Endothelial cell of umbilical vein (primary cell): ENCODE measurements around the gene SLC39A11. TPM values are rescaled to one million over a fixed set of nuclear protein-coding genes. Genes with fewer than 3 reads are reported as not detected.

ENCODE experiments used
- BruUV-seq: library from RNA; stranded (reverse); fragments of 400-500 nt; replicated peaks from 2 replicates; lab custom pipeline; 2021; lab: Mats Ljungman, UMichigan
- CTCF ChIA-PET: fragments of 300-600, 350-600 bp; sonication (Branson Sonifier 250); formaldehyde crosslinking; loops from one replicate; lab custom pipeline; 2021; ENCODE audit warnings: antibody characterized with exemption, inconsistent platforms; lab: Charles Lee
- POLR2A ChIA-PET: fragments of 300-600, 350-600 bp; sonication (Branson Sonifier 250); formaldehyde crosslinking; loops from one replicate; lab custom pipeline; 2021; ENCODE audit warnings: antibody characterized with exemption, inconsistent platforms; lab: Charles Lee
- DNase-seq: peaks from one replicate; pipeline ENCODE4 v3.0.0-alpha.2; 2011; ENCODE audit warnings: low read depth, low spot score
- FAIRE-seq: peaks from 2 replicates; lab custom pipeline; 2011; peaks lifted over from hg19 to GRCh38; lab: Jason Lieb, UNC
- H2AFZ ChIP-seq: 2 replicates; pipeline ENCODE4 v1.6.0; 2012; ENCODE audit warnings: low read depth, low read length, control low read depth, inconsistent platforms
- H3K27ac ChIP-seq: 2 replicates; pipeline ENCODE4 v1.5.1; 2011; ENCODE audit warnings: low read depth, mild to moderate bottlenecking, control low read depth, low read length, moderate library complexity; ENCODE audit not compliant: insufficient read depth
- H3K27me3 ChIP-seq, 2 experiments: 2 replicates each; pipeline versions ENCODE4 v1.6.0 to v1.6.1; 2011; ENCODE audit warnings: low read length in 2 of 2, mixed read lengths in 1 of 2; ENCODE audit not compliant: control insufficient read depth in 2 of 2, insufficient read depth in 2 of 2
- H3K36me3 ChIP-seq, 2 experiments: 2 replicates in 1 of 2; 3 replicates in 1 of 2; pipeline ENCODE4 v1.5.1; 2011; ENCODE audit warnings: low read length in 2 of 2, mild to moderate bottlenecking in 1 of 2, moderate library complexity in 1 of 2; ENCODE audit not compliant: control insufficient read depth in 2 of 2, insufficient read depth in 2 of 2; ENCODE audit errors: extremely low read depth in 1 of 2
- H3K4me1 ChIP-seq: 3 replicates; pipeline ENCODE4 v1.5.1; 2011; ENCODE audit warnings: mild to moderate bottlenecking, low read length; ENCODE audit not compliant: control insufficient read depth, insufficient read depth; ENCODE audit errors: extremely low read depth
- H3K4me2 ChIP-seq: 2 replicates; pipeline ENCODE4 v1.6.1; 2011; ENCODE audit warnings: low read length, control low read depth, mixed read lengths; ENCODE audit not compliant: insufficient read depth
- H3K4me3 ChIP-seq, 3 experiments: fragments of 200-600 bp in 1 of 3; sonication (generic), shearing (Covaris generic) in 1 of 3; replicated peaks in 1 of 3; 2 replicates each; pipeline ENCODE4 v1.5.1; 2011 to 2016; ENCODE audit warnings: control low read depth in 3 of 3, low read length in 3 of 3, mild to moderate bottlenecking in 2 of 3, inconsistent platforms in 1 of 3, low read depth in 1 of 3, moderate library complexity in 1 of 3; ENCODE audit not compliant: insufficient read depth in 1 of 3
- H3K79me2 ChIP-seq: 2 replicates; pipeline ENCODE4 v1.6.0; 2012; ENCODE audit warnings: low read length, inconsistent platforms; ENCODE audit not compliant: control insufficient read depth, insufficient read depth
- H3K9ac ChIP-seq: replicated peaks from 2 replicates; pipeline ENCODE3; 2011; ENCODE audit warnings: low read length, control low read depth; ENCODE audit not compliant: insufficient read depth; ENCODE audit errors: extremely low read depth
- H3K9me1 ChIP-seq: replicated peaks from 3 replicates; pipeline ENCODE4 v1.6.0; 2011; ENCODE audit warnings: mild to moderate bottlenecking, low read length; ENCODE audit not compliant: control insufficient read depth, insufficient read depth; ENCODE audit errors: extremely low read depth
- H3K9me3 ChIP-seq: replicated peaks from 2 replicates; pipeline ENCODE4 v1.5.1; 2012; ENCODE audit warnings: low read length, inconsistent platforms; ENCODE audit not compliant: control insufficient read depth, insufficient read depth
- H4K20me1 ChIP-seq: replicated peaks from 2 replicates; pipeline ENCODE3; 2011; ENCODE audit warnings: mild to moderate bottlenecking, low read length; ENCODE audit not compliant: control insufficient read depth, insufficient read depth; ENCODE audit errors: extremely low read depth
- EZH2 ChIP-seq: IDR thresholded peaks from 2 replicates; pipeline ENCODE4 v1.6.1; 2012; ENCODE audit warnings: borderline replicate concordance, low read depth, mild to moderate bottlenecking, moderate library complexity, low read length, inconsistent platforms; ENCODE audit not compliant: severe bottlenecking
- FOS ChIP-seq: IDR thresholded peaks from 2 replicates; pipeline ENCODE4 v1.6.1; 2011; ENCODE audit warnings: mild to moderate bottlenecking, low read length, moderate library complexity, borderline replicate concordance; ENCODE audit not compliant: insufficient read depth
- GATA2 ChIP-seq: IDR thresholded peaks from 2 replicates; pipeline ENCODE4 v1.7.0; 2011; ENCODE audit warnings: low read depth, mild to moderate bottlenecking, moderate library complexity, mixed read lengths, low read length; ENCODE audit not compliant: insufficient read length, insufficient read depth
- JUN ChIP-seq: IDR thresholded peaks from 2 replicates; pipeline ENCODE4 v1.6.1; 2011; ENCODE audit warnings: borderline replicate concordance, low read depth; ENCODE audit not compliant: insufficient read length, insufficient read depth
- POLR2A ChIP-seq: IDR thresholded peaks from 2 replicates; pipeline ENCODE4 v1.6.1; 2012; ENCODE audit warnings: low read depth, mild to moderate bottlenecking, control low read depth, low read length
- POLR2AphosphoS5 ChIP-seq: IDR thresholded peaks from 2 replicates; pipeline ENCODE4 v1.6.1; 2012; ENCODE audit warnings: low read depth, mild to moderate bottlenecking, control low read depth, low read length, moderate library complexity; ENCODE audit not compliant: insufficient read depth
- dilution Hi-C: fragments of 300-500 bp; cut with MboI; formaldehyde crosslinking; loops from one replicate; pipeline ENCODE4 v1.15.0; 2019; ENCODE audit warnings: low sequenced_read_pairs; ENCODE audit not compliant: extremely low pct_ligation_motif_present
- intact Hi-C: fragments of 100-400 bp; cut with micrococcal nuclease; formaldehyde crosslinking; loops from one replicate; pipeline ENCODE4 v1.10.0; 2022
- polyA plus RNA-seq, 4 experiments: library from polyadenylated mRNA; depleted of rRNA in 3 of 4; stranded (reverse) in 3 of 4; unstranded in 1 of 4; fragments of >200 nt; gene quantifications; 2 replicates each; pipeline versions ENCODE4 v1.2.1 to v1.2.3, GENCODE V29; 2011 to 2012; ENCODE audit warnings: missing spikeins in 1 of 4
- total RNA-seq: library from RNA; stranded (reverse); gene quantifications from 2 replicates; pipeline ENCODE4 v1.2.3, GENCODE V29; 2021
- TF ChIP-seq, protein P1 (sequence below), 2 donors: IDR thresholded peaks; 1 replicate in 1 of 2; 2 replicates in 1 of 2; pipeline ENCODE4 v1.5.1; 2011; ENCODE audit warnings: low read length in 2 of 2, mild to moderate bottlenecking in 2 of 2, moderate library complexity in 2 of 2, control low read depth in 1 of 2, inconsistent platforms in 1 of 2, low read depth in 1 of 2; ENCODE audit not compliant: insufficient read depth in 1 of 2; ENCODE audit errors: extremely low read depth in 1 of 2

The SLC39A11 gene
- total and polyA plus RNA-seq, 2 donors (not counting 3 experiments of a cell fraction or from before 2014, with no cell fraction given) = 8.1 to 11.9 TPM

- CTCF ChIA-PET = interaction anchor here (0.9 to 1.0 kb wide), 2 partner anchors 8 to 574 kb away, joined by 3 read pairs; no protein-coding TSS in a partner anchor
- DNase-seq = no peak
- Histone ChIP-seq H3K9me3 (no peaks in the 10 kb centered on the region), H3K4me3 (no peak overlapping the region), H3K27ac (no peak overlapping the region), H3K79me2 (no peaks in the 10 kb centered on the region), H4K20me1 (no peaks in the 10 kb centered on the region), H2AFZ (no peak overlapping the region), H3K9me1 (no peaks in the 10 kb centered on the region), H3K36me3 (no peaks in the 10 kb centered on the region), H3K27me3 (no peaks in the 10 kb centered on the region), H3K9ac (no peak overlapping the region), H3K4me2 (no peak overlapping the region), H3K4me1 (no peaks in the 10 kb centered on the region)
- BruUV-seq = no TSS peak
- POLR2A ChIA-PET = no interaction called here
- intact Hi-C loops = no loop called here
- dilution Hi-C loops = no loop called here
- no peak for FAIRE-seq
- TF ChIP-seq, protein P1, sequence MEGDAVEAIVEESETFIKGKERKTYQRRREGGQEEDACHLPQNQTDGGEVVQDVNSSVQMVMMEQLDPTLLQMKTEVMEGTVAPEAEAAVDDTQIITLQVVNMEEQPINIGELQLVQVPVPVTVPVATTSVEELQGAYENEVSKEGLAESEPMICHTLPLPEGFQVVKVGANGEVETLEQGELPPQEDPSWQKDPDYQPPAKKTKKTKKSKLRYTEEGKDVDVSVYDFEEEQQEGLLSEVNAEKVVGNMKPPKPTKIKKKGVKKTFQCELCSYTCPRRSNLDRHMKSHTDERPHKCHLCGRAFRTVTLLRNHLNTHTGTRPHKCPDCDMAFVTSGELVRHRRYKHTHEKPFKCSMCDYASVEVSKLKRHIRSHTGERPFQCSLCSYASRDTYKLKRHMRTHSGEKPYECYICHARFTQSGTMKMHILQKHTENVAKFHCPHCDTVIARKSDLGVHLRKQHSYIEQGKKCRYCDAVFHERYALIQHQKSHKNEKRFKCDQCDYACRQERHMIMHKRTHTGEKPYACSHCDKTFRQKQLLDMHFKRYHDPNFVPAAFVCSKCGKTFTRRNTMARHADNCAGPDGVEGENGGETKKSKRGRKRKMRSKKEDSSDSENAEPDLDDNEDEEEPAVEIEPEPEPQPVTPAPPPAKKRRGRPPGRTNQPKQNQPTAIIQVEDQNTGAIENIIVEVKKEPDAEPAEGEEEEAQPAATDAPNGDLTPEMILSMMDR (IDR thresholded peaks at IDR 0.05; ENCODE audit: extremely low read depth in 1 of 2, insufficient read depth in 1 of 2, low read depth in 1 of 2, low read length in 2 of 2) = no peak
- TF ChIP-seq POLR2AphosphoS5 = no peak
- no peak for TF ChIP-seq POLR2A
Observed at GRCh38 chr17:73130977-73131376, 38.5 kb upstream of the SLC39A11 start.

GRCh38 chr17:73128496-73128895 lies 36.0 kb upstream of the SLC39A11 start:
- Histone ChIP-seq H3K4me3 (no peak overlapping the region), H2AFZ (no peak overlapping the region), H3K27me3 (no peaks in the 10 kb centered on the region), H3K4me2 (no peak overlapping the region), H3K9me3 (no peaks in the 10 kb centered on the region), H3K4me1 (no peaks in the 10 kb centered on the region), H3K9me1 (no peaks in the 10 kb centered on the region), H3K27ac (no peak overlapping the region), H3K79me2 (no peaks in the 10 kb centered on the region), H3K9ac (no peak overlapping the region), H4K20me1 (no peaks in the 10 kb centered on the region), H3K36me3 (no peaks in the 10 kb centered on the region)
- intact Hi-C loops = no loop called here
- dilution Hi-C loops = no loop called here
- ChIA-PET POLR2A (no interaction called here), CTCF (interaction anchor here (0.5 kb wide), 1 partner anchor 8 kb away, joined by 3 read pairs; no protein-coding TSS in a partner anchor)
- FAIRE-seq (no peak), DNase-seq (no peak)
- TF ChIP-seq POLR2AphosphoS5 (no peak), JUN (no peak), EZH2 (no peak), GATA2 (no peak), FOS (no peak)
- TF ChIP-seq, protein P1 (IDR thresholded peaks at IDR 0.05; ENCODE audit: extremely low read depth in 1 of 2, insufficient read depth in 1 of 2, low read depth in 1 of 2, low read length in 2 of 2) = no peak
- no TSS peak for BruUV-seq
